Measurements from ENCODE around the gene BIN2. TPM values are rescaled to one million over a fixed set of nuclear protein-coding genes. Genes with fewer than 3 reads are reported as not detected.
"Not testable (repeated sequence)": the region's sequence is repeated elsewhere in the genome, so short reads cannot be mapped to it uniquely, and the experiment has no call there.

The BIN2 gene
- total and polyA plus RNA-seq, 8 donors, result 3.8 to 46.0 (median 6.2) TPM

DNA sequence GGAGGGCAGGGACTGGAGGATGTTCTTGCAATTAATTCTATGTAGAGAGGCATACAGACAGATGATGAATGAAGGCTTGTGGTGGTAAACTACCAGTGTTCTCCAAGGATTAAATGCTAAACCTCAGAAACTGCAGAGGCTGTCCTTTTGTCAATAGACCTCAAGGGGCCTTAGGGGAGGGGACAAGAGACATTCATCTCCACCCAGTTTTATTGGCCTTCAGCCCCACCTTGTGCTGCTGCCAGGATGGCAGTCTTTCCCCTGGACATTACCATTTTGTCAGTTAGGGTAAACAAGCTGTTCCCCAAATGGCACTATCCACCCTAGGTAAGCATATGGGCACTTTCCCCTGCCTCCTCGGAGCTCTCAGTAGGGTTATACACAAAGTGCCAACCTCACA is 48.9 kb downstream of the BIN2 start:
- Histone ChIP-seq H3K27ac (no peak overlapping the region), H3K36me3 (peaks cover 0 to 3% of the 10 kb centered on the region in 2 donors), H3K4me3 (no peak overlapping the region), H3K4me1 (peaks cover 5 to 9% of the 10 kb centered on the region in 2 donors), H3K27me3 (peaks cover 0 to 14% of the 10 kb centered on the region in 2 donors), H3K9me3 (no peaks in the 10 kb centered on the region)
- ATAC-seq (no peak), DNase-seq (no peak)
- TF ChIP-seq, protein P1, sequence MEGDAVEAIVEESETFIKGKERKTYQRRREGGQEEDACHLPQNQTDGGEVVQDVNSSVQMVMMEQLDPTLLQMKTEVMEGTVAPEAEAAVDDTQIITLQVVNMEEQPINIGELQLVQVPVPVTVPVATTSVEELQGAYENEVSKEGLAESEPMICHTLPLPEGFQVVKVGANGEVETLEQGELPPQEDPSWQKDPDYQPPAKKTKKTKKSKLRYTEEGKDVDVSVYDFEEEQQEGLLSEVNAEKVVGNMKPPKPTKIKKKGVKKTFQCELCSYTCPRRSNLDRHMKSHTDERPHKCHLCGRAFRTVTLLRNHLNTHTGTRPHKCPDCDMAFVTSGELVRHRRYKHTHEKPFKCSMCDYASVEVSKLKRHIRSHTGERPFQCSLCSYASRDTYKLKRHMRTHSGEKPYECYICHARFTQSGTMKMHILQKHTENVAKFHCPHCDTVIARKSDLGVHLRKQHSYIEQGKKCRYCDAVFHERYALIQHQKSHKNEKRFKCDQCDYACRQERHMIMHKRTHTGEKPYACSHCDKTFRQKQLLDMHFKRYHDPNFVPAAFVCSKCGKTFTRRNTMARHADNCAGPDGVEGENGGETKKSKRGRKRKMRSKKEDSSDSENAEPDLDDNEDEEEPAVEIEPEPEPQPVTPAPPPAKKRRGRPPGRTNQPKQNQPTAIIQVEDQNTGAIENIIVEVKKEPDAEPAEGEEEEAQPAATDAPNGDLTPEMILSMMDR (IDR thresholded peaks at IDR 0.05), result no peak
- intact Hi-C loops (cut with DNase I), result loop anchor here in 1 of 2 donors (10.0 kb wide), 1 partner anchor 70 kb away; the partner anchor contains the start of gene CELA1

DNA sequence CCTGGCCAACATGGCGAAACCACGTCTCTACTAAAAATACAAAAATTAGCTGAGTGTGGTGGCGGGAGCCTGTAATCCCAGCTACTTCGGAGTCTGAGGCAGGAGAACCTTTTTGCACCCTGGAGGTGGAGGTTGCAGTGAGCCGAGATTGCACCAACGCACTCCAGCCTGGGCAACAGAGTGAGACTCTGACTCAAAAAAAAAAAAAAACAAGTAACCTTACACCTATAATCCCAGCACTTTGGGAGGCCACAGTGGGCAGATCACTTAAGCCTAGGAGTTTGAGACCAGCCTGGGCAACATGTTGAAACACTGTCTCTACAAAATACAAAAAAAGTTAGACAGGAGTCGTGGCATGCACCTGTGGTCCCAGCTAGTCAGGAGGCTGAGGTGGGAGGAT is 51.2 kb downstream of the BIN2 start:
- H3K36me3 ChIP-seq, H3K9me3 ChIP-seq, ATAC-seq, DNase-seq, H3K4me3 ChIP-seq, H3K27ac ChIP-seq: not testable (repeated sequence)
- H3K4me1 ChIP-seq, result peaks cover 5 to 24% of the 10 kb centered on the region in 2 donors
- intact Hi-C loops (cut with DNase I), result loop anchor here in 1 of 2 donors (10.0 kb wide), 1 partner anchor 72 kb away; the partner anchor contains the start of gene CELA1
- H3K27me3 ChIP-seq, result peaks cover 0 to 26% of the 10 kb centered on the region in 2 donors

DNA sequence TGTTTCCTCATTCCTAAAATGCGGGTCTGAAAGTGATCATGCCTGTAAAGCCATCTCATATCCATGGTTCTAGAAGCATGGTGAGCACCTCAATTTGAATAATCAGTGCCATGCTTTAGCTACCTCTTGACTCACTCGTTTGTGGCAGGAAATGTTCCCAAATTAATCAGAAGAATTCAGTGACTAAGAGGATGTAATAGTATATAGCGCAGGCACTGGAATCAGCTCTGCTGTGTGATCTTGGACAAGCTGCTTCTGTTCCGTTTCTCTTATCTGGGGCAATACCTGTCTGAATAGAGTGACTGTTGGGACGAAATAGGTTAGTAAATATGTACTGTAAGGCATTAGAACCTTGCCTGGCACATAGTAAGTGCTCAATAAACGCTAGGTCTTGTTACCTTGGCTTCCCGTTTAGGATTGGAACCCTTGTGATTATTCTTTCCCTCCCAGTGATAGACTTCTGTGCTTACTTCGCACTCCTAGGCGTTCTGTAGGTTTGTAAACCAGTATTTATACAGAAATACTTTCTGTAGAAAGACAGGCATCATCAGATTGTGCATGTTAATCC is 52.9 kb downstream of the BIN2 start:
- peak; percentile 12 for ATAC-seq
- Histone ChIP-seq H3K9me3 (no peaks in the 10 kb centered on the region), H3K27me3 (peaks cover 0 to 26% of the 10 kb centered on the region in 2 donors), H3K4me3 (peak overlapping the region; percentile 70 to 71), H3K36me3 (no peaks in the 10 kb centered on the region), H3K27ac (peak overlapping the region; percentile 79 to 86), H3K4me1 (peaks cover 5 to 24% of the 10 kb centered on the region in 2 donors)
- intact Hi-C loops (cut with DNase I), result loop anchor here in 1 of 2 donors (10.0 kb wide), 1 partner anchor 74 kb away; the partner anchor contains the start of gene CELA1
- no peak for DNase-seq
- TF ChIP-seq, protein P1 (IDR thresholded peaks at IDR 0.05), result no peak

DNA sequence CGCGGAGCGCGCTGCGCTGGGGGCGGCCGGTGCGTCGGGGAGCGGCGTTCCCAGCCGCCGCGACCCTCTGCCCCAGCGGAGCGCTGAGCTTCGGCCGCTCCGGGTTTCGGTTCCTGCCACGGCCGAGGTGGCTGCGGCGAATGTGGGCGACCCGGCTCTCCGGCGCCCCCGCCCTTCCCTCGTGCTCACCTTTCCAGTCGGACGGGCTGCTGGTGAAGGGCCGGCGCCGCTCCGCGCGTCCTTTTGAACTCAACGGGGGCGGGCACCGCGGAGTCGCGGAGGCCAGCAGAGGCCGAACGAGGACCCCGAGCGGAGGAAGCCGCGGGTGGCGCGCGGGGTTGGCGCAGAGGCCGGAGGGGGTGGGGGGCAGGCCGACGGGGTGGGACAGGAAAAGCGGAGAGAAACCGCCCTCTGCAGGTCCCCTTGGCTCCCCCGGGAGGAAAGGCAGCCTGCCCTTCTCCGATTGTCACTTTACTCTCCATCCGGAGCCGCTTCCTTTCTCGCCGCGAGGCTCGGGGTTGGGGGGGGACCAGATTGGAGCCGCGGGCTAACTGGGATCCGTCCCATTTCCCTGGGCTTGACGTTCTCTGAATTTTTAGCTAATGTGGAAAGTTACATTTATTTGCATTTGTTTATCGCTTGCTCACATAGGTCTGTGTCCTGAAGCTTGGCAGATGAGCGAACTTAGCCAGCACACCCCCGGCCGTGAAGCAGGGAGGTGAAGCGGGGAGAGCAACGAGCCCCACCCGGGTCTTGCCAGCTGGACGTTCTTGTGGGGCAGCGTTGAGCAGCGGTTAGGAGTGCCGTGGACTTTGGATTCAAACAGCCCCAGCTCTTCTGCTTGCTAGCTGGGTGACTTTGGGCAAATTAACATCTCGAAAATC is 53.7 kb downstream of the BIN2 start, which contains the start of gene SMAGP:
SMAGP (minus strand) TSS at position 349 of the 884 bp plus-strand sequence. CDS start 1,137 bp downstream, outside the sequence.
- peak; percentile 53 to 94 (median 82) for DNase-seq
- intact Hi-C loops (cut with DNase I), result loop anchor here in 1 of 2 donors (10.0 kb wide), 1 partner anchor 74 kb away; the partner anchor contains the start of gene CELA1
- ATAC-seq, result peak; percentile 85

More for the DNA sequence above, 53.7 kb downstream of the BIN2 start, which contains the start of gene SMAGP:
- no peaks in the 10 kb centered on the region for H3K36me3 ChIP-seq
- peak within 1 kb of the TSS; percentile 70 to 71 for H3K4me3 ChIP-seq
- TF ChIP-seq, protein P1 (IDR thresholded peaks at IDR 0.05), result no peak
- no peaks in the 10 kb centered on the region for H3K9me3 ChIP-seq
- peaks cover 0 to 26% of the 10 kb centered on the region in 2 donors for H3K27me3 ChIP-seq
- peaks cover 5 to 24% of the 10 kb centered on the region in 2 donors for H3K4me1 ChIP-seq
- H3K27ac ChIP-seq, result peak within 1 kb of the TSS; percentile 79 to 86

All from left lung (tissue), 10 donors.